C4-2B (cell line): ENCODE measurements around the gene ZFP1.

Experiments used
- CTCF ChIP-seq: fragments of 450-650 bp; conservative IDR thresholded peaks from 2 replicates; pipeline ENCODE4 v1.5.1; 2017; ENCODE audit warnings: mild to moderate bottlenecking
- ZFX ChIP-seq: fragments of 450-650 bp; IDR thresholded peaks from 2 replicates; pipeline ENCODE4 v1.6.1; 2017

- TF ChIP-seq CTCF, result no peak
- no peak for TF ChIP-seq ZFX
These were observed 70.8 kb downstream of the ZFP1 start for GRCh38 chr16:75219088-75219487.
